Measurements from ENCODE around the gene NPAS3.

DNA sequence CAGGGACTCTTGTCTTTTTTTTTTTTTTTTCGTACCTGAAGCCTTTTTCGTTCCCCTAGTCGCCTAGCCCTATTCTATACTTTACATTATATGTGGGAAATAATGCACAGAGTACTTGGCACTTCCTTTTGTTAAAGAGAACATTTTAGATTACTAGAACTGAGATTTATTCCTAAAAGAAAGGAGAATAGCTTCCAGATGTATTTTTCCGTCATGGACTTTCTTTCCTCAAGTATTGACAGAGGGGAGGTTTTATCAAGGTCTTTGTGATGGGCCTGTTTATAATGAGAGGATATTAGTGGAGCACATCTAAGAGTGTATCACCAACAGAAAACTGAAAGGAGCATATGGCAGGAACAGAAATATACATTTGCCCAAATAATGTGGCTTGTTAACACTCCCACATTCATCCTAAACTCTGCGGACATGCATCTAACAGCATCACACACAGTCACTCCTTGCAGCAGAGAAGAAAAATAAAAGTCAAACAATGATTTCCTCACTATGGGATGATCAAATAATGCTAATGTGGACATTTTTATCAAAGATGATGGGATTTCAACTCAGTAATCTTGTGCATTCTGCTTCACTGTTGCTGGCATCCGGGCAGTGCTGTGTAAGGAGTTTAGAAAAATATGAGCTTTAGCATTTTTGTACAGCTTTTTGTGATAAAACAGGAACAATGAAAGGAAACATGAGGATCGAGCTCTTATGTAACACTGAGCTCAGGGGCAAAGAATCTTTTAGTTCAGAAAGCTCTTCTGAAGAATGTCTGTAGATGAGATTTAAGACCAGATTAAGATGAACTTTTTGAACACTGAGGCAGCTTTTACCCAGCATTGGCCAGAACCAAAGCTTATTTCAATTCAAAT is 829.1 kb downstream of the NPAS3 start:
- TF ChIP-seq, protein P1, sequence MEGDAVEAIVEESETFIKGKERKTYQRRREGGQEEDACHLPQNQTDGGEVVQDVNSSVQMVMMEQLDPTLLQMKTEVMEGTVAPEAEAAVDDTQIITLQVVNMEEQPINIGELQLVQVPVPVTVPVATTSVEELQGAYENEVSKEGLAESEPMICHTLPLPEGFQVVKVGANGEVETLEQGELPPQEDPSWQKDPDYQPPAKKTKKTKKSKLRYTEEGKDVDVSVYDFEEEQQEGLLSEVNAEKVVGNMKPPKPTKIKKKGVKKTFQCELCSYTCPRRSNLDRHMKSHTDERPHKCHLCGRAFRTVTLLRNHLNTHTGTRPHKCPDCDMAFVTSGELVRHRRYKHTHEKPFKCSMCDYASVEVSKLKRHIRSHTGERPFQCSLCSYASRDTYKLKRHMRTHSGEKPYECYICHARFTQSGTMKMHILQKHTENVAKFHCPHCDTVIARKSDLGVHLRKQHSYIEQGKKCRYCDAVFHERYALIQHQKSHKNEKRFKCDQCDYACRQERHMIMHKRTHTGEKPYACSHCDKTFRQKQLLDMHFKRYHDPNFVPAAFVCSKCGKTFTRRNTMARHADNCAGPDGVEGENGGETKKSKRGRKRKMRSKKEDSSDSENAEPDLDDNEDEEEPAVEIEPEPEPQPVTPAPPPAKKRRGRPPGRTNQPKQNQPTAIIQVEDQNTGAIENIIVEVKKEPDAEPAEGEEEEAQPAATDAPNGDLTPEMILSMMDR (IDR thresholded peaks at IDR 0.05; ENCODE audit: borderline replicate concordance, extremely low read depth, low read length, poor library complexity, severe bottlenecking), result no peak
- TF ChIP-seq EZH2 (IDR thresholded peaks at IDR 0.05; ENCODE audit: borderline replicate concordance, low read depth, low read length, severe bottlenecking), result no peak

Data from DND-41 (cell line).